ENCODE data around the gene DOCK10.

DOCK10 gene

GRCh38 chr2:225040856-225041206 lies 1.4 kb downstream of the DOCK10 start:
- peak; percentile 46 for DNase-seq

- DNase-seq: no peak
Measured at GRCh38 chr2:225040142-225040541, 2.1 kb downstream of the DOCK10 start.

- DNase-seq: no peak
Measured at GRCh38 chr2:225038231-225038523, 4.1 kb downstream of the DOCK10 start.

- DNase-seq: peak; percentile 42
Measured at GRCh38 chr2:225037415-225038230, 4.6 kb downstream of the DOCK10 start.

- no peak for DNase-seq
Measured at GRCh38 chr2:225036431-225036830, 5.8 kb downstream of the DOCK10 start.

GRCh38 chr2:225033440-225034318 lies 8.6 kb downstream of the DOCK10 start:
- no peak for DNase-seq

GRCh38 chr2:225032246-225032645 lies 10.0 kb downstream of the DOCK10 start:
- no peak for DNase-seq

- no peak for DNase-seq
Measured at GRCh38 chr2:225031599-225031998, 10.7 kb downstream of the DOCK10 start.

- no peak for DNase-seq
Measured at GRCh38 chr2:225030893-225031292, 11.4 kb downstream of the DOCK10 start.

- peak; percentile 21 for DNase-seq
Measured at GRCh38 chr2:225030203-225030602, 12.1 kb downstream of the DOCK10 start.

GRCh38 chr2:225028572-225028971 lies 13.7 kb downstream of the DOCK10 start:
- DNase-seq: no peak

- no peak for DNase-seq
Measured at GRCh38 chr2:225027061-225027762, 15.1 kb downstream of the DOCK10 start.

- DNase-seq: no peak
Measured at GRCh38 chr2:225025917-225026571, 16.2 kb downstream of the DOCK10 start.

GRCh38 chr2:225022188-225022587 lies 20.1 kb downstream of the DOCK10 start:
- no peak for DNase-seq

- no peak for DNase-seq
Measured at GRCh38 chr2:225020168-225020849, 22.0 kb downstream of the DOCK10 start.

GRCh38 chr2:225019105-225019504 lies 23.2 kb downstream of the DOCK10 start:
- DNase-seq: no peak

GRCh38 chr2:225017713-225018112 lies 24.6 kb downstream of the DOCK10 start:
- no peak for DNase-seq

GRCh38 chr2:225017098-225017685 lies 25.1 kb downstream of the DOCK10 start:
- no peak for DNase-seq

GRCh38 chr2:225013425-225014365 lies 28.6 kb downstream of the DOCK10 start:
- DNase-seq: no peak

GRCh38 chr2:225011585-225011984 lies 30.7 kb downstream of the DOCK10 start:
- no peak for DNase-seq

- DNase-seq: no peak
Measured at GRCh38 chr2:225010804-225011203, 31.5 kb downstream of the DOCK10 start.
